HCT116 (cell line): ENCODE results near the gene ABL2. TPM values are rescaled to one million over a fixed set of nuclear protein-coding genes. Genes with fewer than 3 reads are reported as not detected.

Experiments
- ATAC-seq: fragments of 200-7000 bp; cut with Tn5 transposase; 2 replicates; pipeline ENCODE4 v1.9.1; 2020; ENCODE audit warnings: mild to moderate bottlenecking, moderate library complexity
- BruUV-seq: library from RNA; stranded (reverse); fragments of 400-500 nt; replicated peaks from 2 replicates; lab custom pipeline; 2021; lab: Mats Ljungman, UMichigan
- CTCF ChIA-PET: fragments of 300-600 bp; sonication (Branson Sonifier 250); formaldehyde crosslinking; loops from one replicate; lab custom pipeline; 2021; ENCODE audit warnings: antibody characterized with exemption; lab: Charles Lee
- POLR2A ChIA-PET: fragments of 300-600, 350-600 bp; sonication (Branson Sonifier 250); formaldehyde crosslinking; loops from one replicate; lab custom pipeline; 2021; ENCODE audit warnings: antibody characterized with exemption; lab: Charles Lee
- RAD21 ChIA-PET, 2 experiments: fragments of 300-600 bp; sonication (Branson Sonifier 250); formaldehyde crosslinking; loops; one replicate each; lab custom pipeline; 2023; ENCODE audit warnings: low total read pairs in 2 of 2; ENCODE audit not compliant: uncharacterized antibody in 2 of 2, unreplicated experiment in 2 of 2, low non-redundant PET in 1 of 2; lab: Charles Lee
- DNase-seq: peaks from one replicate; pipeline ENCODE4 v3.0.0-alpha.2; 2010; ENCODE audit warnings: low read depth, low spot score
- H2AFZ ChIP-seq: fragments of 200-600 bp; shearing (Covaris generic), sonication (generic); 2 replicates; pipeline ENCODE4 v1.6.1; 2017; ENCODE audit warnings: low read depth, mixed run types, mixed read lengths, antibody characterized with exemption, low read length; ENCODE audit not compliant: poor library complexity, severe bottlenecking
- H3K27ac ChIP-seq: 2 replicates; pipeline ENCODE4 v1.5.1; 2012; ENCODE audit warnings: low read depth, low read length
- H3K27me3 ChIP-seq: fragments of 200-600 bp; sonication (generic); 2 replicates; pipeline ENCODE4 v1.6.1; 2016; ENCODE audit warnings: mixed run types, low read length, mixed read lengths; ENCODE audit not compliant: insufficient read depth
- H3K36me3 ChIP-seq, 2 experiments: fragments of 200-500 bp in 1 of 2; fragments of 200-600 bp in 1 of 2; sonication (Bioruptor generic) in 1 of 2; sonication (generic) in 1 of 2; 2 replicates each; pipeline versions ENCODE4 v1.5.1 to v1.6.1; 2014 to 2016; ENCODE audit warnings: low read length in 2 of 2, inconsistent platforms in 1 of 2, mixed read lengths in 1 of 2, mixed run types in 1 of 2; ENCODE audit not compliant: insufficient read depth in 2 of 2, control insufficient read depth in 1 of 2
- H3K4me1 ChIP-seq, 2 experiments: fragments of 200-600 bp in 1 of 2; sonication (generic) in 1 of 2; 2 replicates each; pipeline versions ENCODE4 v1.5.1 to v1.6.1; 2012 to 2017; ENCODE audit warnings: low read length in 2 of 2, inconsistent platforms in 1 of 2, mild to moderate bottlenecking in 1 of 2, mixed read lengths in 1 of 2, mixed run types in 1 of 2, moderate library complexity in 1 of 2; ENCODE audit not compliant: insufficient read depth in 2 of 2, control insufficient read depth in 1 of 2
- H3K4me2 ChIP-seq: fragments of 200-600 bp; sonication (generic); 2 replicates; pipeline ENCODE4 v1.6.1; 2017; ENCODE audit warnings: mixed run types, low read length, mixed read lengths
- H3K4me3 ChIP-seq, 2 experiments: fragments of 200-600 bp in 1 of 2; sonication (generic) in 1 of 2; replicated peaks in 1 of 2; 2 replicates each; pipeline ENCODE4 v1.5.1; 2011 to 2016; ENCODE audit warnings: low read length in 2 of 2, control low read depth in 1 of 2, low read depth in 1 of 2, mild to moderate bottlenecking in 1 of 2, mixed read lengths in 1 of 2, mixed run types in 1 of 2
- H3K79me2 ChIP-seq: fragments of 200-600 bp; sonication (generic); 2 replicates; pipeline ENCODE4 v1.6.1; 2017; ENCODE audit warnings: mild to moderate bottlenecking, mixed run types, low read length, moderate library complexity, mixed read lengths; ENCODE audit not compliant: insufficient read depth
- H3K9ac ChIP-seq: fragments of 200-600 bp; sonication (generic); 2 replicates; pipeline ENCODE4 v1.6.1; 2016; ENCODE audit warnings: low read length, mixed read lengths
- H3K9me2 ChIP-seq: fragments of 200-600 bp; sonication (generic), shearing (Covaris generic); 2 replicates; pipeline ENCODE4 v1.6.1; 2017; ENCODE audit warnings: mixed run types, mild to moderate bottlenecking, moderate library complexity; ENCODE audit not compliant: insufficient read depth
- H3K9me3 ChIP-seq, 2 experiments: fragments of 200-500 bp in 1 of 2; fragments of 200-600 bp in 1 of 2; sonication (Bioruptor generic) in 1 of 2; sonication (generic) in 1 of 2; 2 replicates each; pipeline ENCODE4 v1.6.1; 2014 to 2017; ENCODE audit warnings: low read length in 2 of 2, mixed read lengths in 2 of 2, inconsistent platforms in 1 of 2, low read depth in 1 of 2, mild to moderate bottlenecking in 1 of 2, mixed run types in 1 of 2, moderate library complexity in 1 of 2; ENCODE audit not compliant: control insufficient read depth in 1 of 2, insufficient read depth in 1 of 2
- H4K20me1 ChIP-seq: fragments of 200-600 bp; sonication (generic), shearing (Covaris generic); 2 replicates; pipeline ENCODE4 v1.6.1; 2017; ENCODE audit warnings: mixed run types, mild to moderate bottlenecking, moderate library complexity; ENCODE audit not compliant: insufficient read depth
- EGR1 ChIP-seq: IDR thresholded peaks from 2 replicates; pipeline ENCODE4 v1.6.1; 2012; ENCODE audit warnings: low read depth
- EZH2 ChIP-seq: fragments of 200-600 bp; sonication (generic); IDR thresholded peaks from 2 replicates; pipeline ENCODE4 v1.6.1; 2017; ENCODE audit warnings: antibody characterized with exemption, mixed run types
- EZH2phosphoT487 ChIP-seq: fragments of 200-600 bp; IDR thresholded peaks from 2 replicates; pipeline ENCODE4 v1.6.1; 2018; ENCODE audit warnings: antibody characterized with exemption, borderline replicate concordance
- FOSL1 ChIP-seq: IDR thresholded peaks from 2 replicates; pipeline ENCODE4 v1.6.1; 2012; ENCODE audit warnings: low read depth
- JUND ChIP-seq: IDR thresholded peaks from 2 replicates; pipeline ENCODE4 v1.6.1; 2012
- POLR2A ChIP-seq: IDR thresholded peaks from 2 replicates; pipeline ENCODE4 v1.7.0; 2011; ENCODE audit warnings: borderline replicate concordance; ENCODE audit not compliant: insufficient read depth, insufficient read length; ENCODE audit errors: extremely low read depth
- POLR2AphosphoS5 ChIP-seq: IDR thresholded peaks from 2 replicates; pipeline ENCODE4 v1.6.1; 2011; ENCODE audit warnings: mild to moderate bottlenecking, low read depth, low read length, moderate library complexity
- SRF ChIP-seq: IDR thresholded peaks from 2 replicates; pipeline ENCODE4 v1.6.1; 2012; ENCODE audit warnings: low read depth
- TCF7L2 ChIP-seq: IDR thresholded peaks from 2 replicates; pipeline ENCODE4 v1.7.0; 2011; ENCODE audit warnings: borderline replicate concordance, inconsistent platforms; ENCODE audit not compliant: insufficient read depth, insufficient read length; ENCODE audit errors: extremely low read depth
- YY1 ChIP-seq: IDR thresholded peaks from 2 replicates; pipeline ENCODE4 v1.6.1; 2011; ENCODE audit warnings: low read length, low read depth, moderate library complexity, mild to moderate bottlenecking; ENCODE audit not compliant: insufficient replicate concordance; ENCODE audit errors: extremely low read depth
- ZNF274 ChIP-seq: fragments of 200-500 bp; sonication (Bioruptor generic); IDR thresholded peaks from 2 replicates; pipeline ENCODE4 v1.6.1; 2014; ENCODE audit warnings: mild to moderate bottlenecking, low read depth, low read length, inconsistent platforms
- intact Hi-C: fragments of 100-400 bp; cut with micrococcal nuclease; formaldehyde crosslinking; loops from 2 replicates; pipeline ENCODE4 v1.10.0; 2022
- total RNA-seq: library from RNA; stranded (reverse); gene quantifications from one replicate; pipeline ENCODE4 v1.2.1, GENCODE V29; 2021; ENCODE audit not compliant: unreplicated experiment
- TF ChIP-seq, protein P1 (sequence below): IDR thresholded peaks from 2 replicates; pipeline ENCODE4 v1.6.1; 2012
- TF ChIP-seq, protein P2 (sequence below): IDR thresholded peaks from 2 replicates; pipeline ENCODE4 v1.6.1; 2012; ENCODE audit warnings: low read depth

Gene ABL2
- total RNA-seq, 1 experiment from 2014 or later: 22.9 TPM

GRCh38 chr1:179089827-179090482 lies 139.5 kb downstream of the ABL2 start:
- H4K20me1 ChIP-seq: no peaks in the 10 kb centered on the region
- RAD21 ChIA-PET: no interaction called here
- CTCF ChIA-PET: interaction anchor here (0.7 kb wide), 1 partner anchor 16 kb away, joined by 3 read pairs; no protein-coding TSS in a partner anchor

GRCh38 chr1:179087665-179088064 lies 141.8 kb downstream of the ABL2 start:
- Histone ChIP-seq H3K79me2 (peaks cover 22% of the 10 kb centered on the region), H3K4me1 (peaks cover 0 to 11% of the 10 kb centered on the region in 2 experiments; a peak in 3 of 4 replicates), H4K20me1 (no peaks in the 10 kb centered on the region), H3K27ac (no peak overlapping the region), H2AFZ (no peak overlapping the region), H3K9me2 (no peaks in the 10 kb centered on the region), H3K4me3 (no peak overlapping the region), H3K36me3 (peaks cover 2 to 16% of the 10 kb centered on the region in 2 experiments; a peak in 2 of 4 replicates), H3K9me3 (no peaks in the 10 kb centered on the region), H3K4me2 (no peak overlapping the region), H3K9ac (no peak overlapping the region), H3K27me3 (no peaks in the 10 kb centered on the region)
- BruUV-seq: no TSS peak
- ChIA-PET CTCF (no interaction called here), POLR2A (no interaction called here), RAD21 (interaction anchor here in 1 of 2 experiments (0.6 to 0.7 kb wide), 2 partner anchors 204 to 530 kb away, joined by 4 to 5 read pairs; no protein-coding TSS in a partner anchor)
- TF ChIP-seq, protein P1, sequence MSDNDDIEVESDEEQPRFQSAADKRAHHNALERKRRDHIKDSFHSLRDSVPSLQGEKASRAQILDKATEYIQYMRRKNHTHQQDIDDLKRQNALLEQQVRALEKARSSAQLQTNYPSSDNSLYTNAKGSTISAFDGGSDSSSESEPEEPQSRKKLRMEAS: no peak
- no peak for TF ChIP-seq TCF7L2
- no peak for TF ChIP-seq EGR1
- TF ChIP-seq SRF: no peak
- TF ChIP-seq, protein P2, sequence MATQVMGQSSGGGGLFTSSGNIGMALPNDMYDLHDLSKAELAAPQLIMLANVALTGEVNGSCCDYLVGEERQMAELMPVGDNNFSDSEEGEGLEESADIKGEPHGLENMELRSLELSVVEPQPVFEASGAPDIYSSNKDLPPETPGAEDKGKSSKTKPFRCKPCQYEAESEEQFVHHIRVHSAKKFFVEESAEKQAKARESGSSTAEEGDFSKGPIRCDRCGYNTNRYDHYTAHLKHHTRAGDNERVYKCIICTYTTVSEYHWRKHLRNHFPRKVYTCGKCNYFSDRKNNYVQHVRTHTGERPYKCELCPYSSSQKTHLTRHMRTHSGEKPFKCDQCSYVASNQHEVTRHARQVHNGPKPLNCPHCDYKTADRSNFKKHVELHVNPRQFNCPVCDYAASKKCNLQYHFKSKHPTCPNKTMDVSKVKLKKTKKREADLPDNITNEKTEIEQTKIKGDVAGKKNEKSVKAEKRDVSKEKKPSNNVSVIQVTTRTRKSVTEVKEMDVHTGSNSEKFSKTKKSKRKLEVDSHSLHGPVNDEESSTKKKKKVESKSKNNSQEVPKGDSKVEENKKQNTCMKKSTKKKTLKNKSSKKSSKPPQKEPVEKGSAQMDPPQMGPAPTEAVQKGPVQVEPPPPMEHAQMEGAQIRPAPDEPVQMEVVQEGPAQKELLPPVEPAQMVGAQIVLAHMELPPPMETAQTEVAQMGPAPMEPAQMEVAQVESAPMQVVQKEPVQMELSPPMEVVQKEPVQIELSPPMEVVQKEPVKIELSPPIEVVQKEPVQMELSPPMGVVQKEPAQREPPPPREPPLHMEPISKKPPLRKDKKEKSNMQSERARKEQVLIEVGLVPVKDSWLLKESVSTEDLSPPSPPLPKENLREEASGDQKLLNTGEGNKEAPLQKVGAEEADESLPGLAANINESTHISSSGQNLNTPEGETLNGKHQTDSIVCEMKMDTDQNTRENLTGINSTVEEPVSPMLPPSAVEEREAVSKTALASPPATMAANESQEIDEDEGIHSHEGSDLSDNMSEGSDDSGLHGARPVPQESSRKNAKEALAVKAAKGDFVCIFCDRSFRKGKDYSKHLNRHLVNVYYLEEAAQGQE: no peak
- intact Hi-C loops: no loop called here
- ATAC-seq: no peak
- no peak for DNase-seq

More at GRCh38 chr1:179089827-179090482, 139.5 kb downstream of the ABL2 start:
- TF ChIP-seq JUND: no peak
- no peak for TF ChIP-seq EZH2phosphoT487
- TF ChIP-seq ZNF274: no peak
- TF ChIP-seq TCF7L2: no peak
- no peak for TF ChIP-seq POLR2A
- TF ChIP-seq SRF: no peak
- TF ChIP-seq FOSL1: no peak
- TF ChIP-seq EZH2: no peak
- TF ChIP-seq EGR1: no peak
- TF ChIP-seq POLR2AphosphoS5: no peak
- no peak for TF ChIP-seq YY1
- TF ChIP-seq, all 23 proteins: peak for 0
- no peak overlapping the region for H3K4me3 ChIP-seq
- ATAC-seq (no peak), DNase-seq (no peak)
- no peak overlapping the region for H3K27ac ChIP-seq
- H3K4me2 ChIP-seq: no peak overlapping the region
- POLR2A ChIA-PET: no interaction called here
- H3K9me3 ChIP-seq: no peaks in the 10 kb centered on the region
- peaks cover 4 to 28% of the 10 kb centered on the region in 2 experiments; a peak in 2 of 4 replicates for H3K36me3 ChIP-seq
- H3K79me2 ChIP-seq: peaks cover under 1% of the 10 kb centered on the region; the same call in 1 of the 2 replicates
- H3K9ac ChIP-seq: no peak overlapping the region
- H3K4me1 ChIP-seq: no peaks in the 10 kb centered on the region
- H3K9me2 ChIP-seq: no peaks in the 10 kb centered on the region
- H3K27me3 ChIP-seq: no peaks in the 10 kb centered on the region
- H2AFZ ChIP-seq: no peak overlapping the region
- intact Hi-C loops: no loop called here
- BruUV-seq: no TSS peak
